PC-9 (cell line): Measurements from ENCODE around the gene FLOT1.

Source experiments
- CTCF ChIP-seq: fragments of 200-600 bp; sonication (generic); conservative IDR thresholded peaks from 2 replicates; pipeline ENCODE4 v1.6.1; 2017; ENCODE audit warnings: mixed run types, antibody characterized with exemption, mild to moderate bottlenecking, moderate library complexity
- EZH2 ChIP-seq: fragments of 200-600 bp; sonication (generic); IDR thresholded peaks from 2 replicates; pipeline ENCODE4 v1.8.0; 2017; ENCODE audit warnings: antibody characterized with exemption, low read depth

GRCh38 chr6:30763155-30763617 lies 20.7 kb upstream of the FLOT1 start:
- TF ChIP-seq CTCF (no peak), EZH2 (no peak)
